ENCODE measurements around the gene DHRS11. TPM values are rescaled to one million over a fixed set of nuclear protein-coding genes. Genes with fewer than 3 reads are reported as not detected.

DHRS11 gene
- total and polyA plus RNA-seq, 2 of the 8 experiments (the other 6 are each of a cell fraction or from before 2014, with no cell fraction given): 29.5 to 63.3 TPM

GRCh38 chr17:36544044-36544306, 47.7 kb upstream of the DHRS11 start:
- H3K9ac ChIP-seq (replicated peaks in 1 of 4; ENCODE audit: extremely low read depth in 1 of 4, low read depth in 3 of 4, low read length in 3 of 4): peak overlapping the region in 3 of 4 experiments; percentile 80 to 89 (median 83); a peak in 6 of 7 replicates
- H3K4me3 ChIP-seq (ENCODE audit: extremely low read depth in 1 of 4, insufficient read depth in 2 of 4, low read depth in 3 of 4, low read length in 4 of 4): peak overlapping the region; percentile 73 to 99 (median 93)
- no peak overlapping the region for H3K4ac ChIP-seq (replicated peaks; ENCODE audit: insufficient read length, low read depth, low read length)
- H3K36me3 ChIP-seq (ENCODE audit: control insufficient read depth in 2 of 4, insufficient read depth in 4 of 4, low read length in 3 of 4): no peaks in the 10 kb centered on the region
- no peak overlapping the region for H2BK120ac ChIP-seq (replicated peaks; ENCODE audit: low read depth, low read length)
- peaks cover 6% of the 10 kb centered on the region for H3K79me1 ChIP-seq (ENCODE audit: low read depth, low read length)
- H2BK20ac ChIP-seq (ENCODE audit: low read length): no peak overlapping the region
- no peak overlapping the region for H3K14ac ChIP-seq (ENCODE audit: insufficient read length)
- H3K4me1 ChIP-seq (replicated peaks in 1 of 4; ENCODE audit: control insufficient read depth in 3 of 4, insufficient read depth in 4 of 4, low read length in 3 of 4): peaks cover 0 to 5% (median 1%) of the 10 kb centered on the region in 4 experiments; a peak in 2 of 7 replicates
- peaks cover 6 to 37% of the 10 kb centered on the region in 2 experiments; a peak in 3 of 4 replicates for H3K79me2 ChIP-seq (ENCODE audit: control insufficient read depth in 1 of 2, insufficient read depth in 2 of 2, low read length in 2 of 2)
- H3K18ac ChIP-seq (ENCODE audit: extremely low read depth, low read length): peak overlapping the region; percentile 90
- no peak overlapping the region for H4K91ac ChIP-seq (replicated peaks; ENCODE audit: insufficient read length, low read length)
- peak overlapping the region; percentile 93 to 94 for H3K4me2 ChIP-seq (ENCODE audit: insufficient read depth in 1 of 2, low read depth in 2 of 2, low read length in 2 of 2)
- FAIRE-seq: no peak
- H4K20me1 ChIP-seq (replicated peaks in 1 of 2; ENCODE audit: control insufficient read depth in 1 of 2, insufficient read depth in 2 of 2, low read length in 2 of 2): peaks cover 0 to 5% of the 10 kb centered on the region in 2 experiments
- peak overlapping the region; percentile 92; the same call in 1 of the 2 replicates for H2BK5ac ChIP-seq (ENCODE audit: low read depth, low read length)
- ChIA-PET CTCF (ENCODE audit: partially characterized antibody) (interaction anchor here (0.8 kb wide), 1 partner anchor 30 kb away, joined by 3 read pairs; no protein-coding TSS in a partner anchor), POLR2A (ENCODE audit: partially characterized antibody) (interaction anchor here (0.9 to 4.1 kb wide), 5 partner anchors 9 to 67 kb away, joined by 3 to 101 read pairs (median 5); partner anchors contain the start of genes DHRS11, MYO19 and PIGW)
- no peak overlapping the region for H2BK15ac ChIP-seq (ENCODE audit: low read length)
- peak overlapping the region; percentile 72; the same call in 1 of the 2 replicates for H3K27ac ChIP-seq (ENCODE audit: low read depth, low read length)
- no peak overlapping the region for H2AFZ ChIP-seq (ENCODE audit: low read length)
- 15% methylated on average over 10 of the region's 10 CpGs; no CpG with 5 or more reads in 1 of the 2 experiments for WGBS, 2 experiments (ENCODE audit: extremely low coverage in 1 of 2, insufficient coverage in 1 of 2, insufficient read length in 1 of 2, insufficient replicate concordance in 2 of 2, low coverage in 1 of 2, low lambda C conversion rate in 2 of 2, missing lambda C conversion rate in 1 of 2)
- no peak overlapping the region for H4K5ac ChIP-seq (ENCODE audit: insufficient read length, low read depth, low read length)
- H3K9me3 ChIP-seq (ENCODE audit: insufficient read depth in 2 of 2, low read depth in 1 of 2, low read length in 1 of 2): no peaks in the 10 kb centered on the region
- H3K27me3 ChIP-seq (replicated peaks in 1 of 4; ENCODE audit: control insufficient read depth in 3 of 4, extremely low read depth in 1 of 4, insufficient read depth in 3 of 4, low read length in 3 of 4): no peaks in the 10 kb centered on the region
- no peak overlapping the region for H3K56ac ChIP-seq (replicated peaks; ENCODE audit: insufficient read length, low read depth, low read length)
- no peak overlapping the region for H3K23ac ChIP-seq (ENCODE audit: insufficient read length)
- H2BK12ac ChIP-seq (ENCODE audit: low read depth, low read length): 0 out of 2 replicates have a peak overlapping the region, but pooled peaks have one; percentile 19
- 0 out of 2 replicates have a peak overlapping the region, but pooled peaks have one; percentile 68 for H2AK5ac ChIP-seq (ENCODE audit: low read depth, low read length)
- H3K23me2 ChIP-seq (ENCODE audit: low read depth, low read length): peaks cover 12% of the 10 kb centered on the region
- DNase-seq (ENCODE audit: low read depth in 1 of 2, low spot score in 2 of 2): no peak
- no peak for TF ChIP-seq KDM4A (IDR thresholded peaks at IDR 0.05; ENCODE audit: low read depth, low read length, severe bottlenecking)
- TF ChIP-seq SIN3A (conservative IDR thresholded peaks at IDR 0.05 in 1 of 2, IDR thresholded peaks at IDR 0.05 in 1 of 2; ENCODE audit: low read depth in 1 of 2, low read length in 2 of 2): no peak
- TF ChIP-seq KDM5A (IDR thresholded peaks at IDR 0.05; ENCODE audit: low read length): no peak
- TF ChIP-seq POLR2AphosphoS5 (IDR thresholded peaks at IDR 0.05; ENCODE audit: low read depth, low read length): 0 out of 2 replicates have a peak, but pooled peaks have one; percentile 2
- peak; percentile 89 for TF ChIP-seq SAP30 (IDR thresholded peaks at IDR 0.05; ENCODE audit: insufficient read depth, insufficient replicate concordance, low read length)
- peak in 1 of 2 experiments; percentile 23; a peak in 1 of 3 replicates for TF ChIP-seq POLR2A (IDR thresholded peaks at IDR 0.05; ENCODE audit: control extremely low read depth in 1 of 2, low read depth in 2 of 2, low read length in 2 of 2)
- TF ChIP-seq, protein P1, sequence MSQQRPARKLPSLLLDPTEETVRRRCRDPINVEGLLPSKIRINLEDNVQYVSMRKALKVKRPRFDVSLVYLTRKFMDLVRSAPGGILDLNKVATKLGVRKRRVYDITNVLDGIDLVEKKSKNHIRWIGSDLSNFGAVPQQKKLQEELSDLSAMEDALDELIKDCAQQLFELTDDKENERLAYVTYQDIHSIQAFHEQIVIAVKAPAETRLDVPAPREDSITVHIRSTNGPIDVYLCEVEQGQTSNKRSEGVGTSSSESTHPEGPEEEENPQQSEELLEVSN (IDR thresholded peaks at IDR 0.05): no peak
- no peak for TF ChIP-seq TBP (IDR thresholded peaks at IDR 0.05; ENCODE audit: low read depth, low read length)
- TF ChIP-seq KDM1A (IDR thresholded peaks at IDR 0.05; ENCODE audit: borderline replicate concordance, low read length): no peak
- TF ChIP-seq ASH2L (IDR thresholded peaks at IDR 0.05; ENCODE audit: low read length): no peak
- TF ChIP-seq BACH1 (IDR thresholded peaks at IDR 0.05; ENCODE audit: low read length): no peak
- no peak overlapping the region for H4K8ac ChIP-seq (ENCODE audit: extremely low read depth, insufficient read depth, low read length)
